DOHH2 (cell line): ENCODE measurements around the gene ZBTB7C.

Source experiments
- EZH2phosphoT487 ChIP-seq: fragments of 200-600 bp; sonication (generic); IDR thresholded peaks from 2 replicates; pipeline ENCODE4 v1.6.1; 2017; ENCODE audit warnings: borderline replicate concordance, mild to moderate bottlenecking, antibody characterized with exemption, low read length, moderate library complexity, mixed read lengths
- TF ChIP-seq, protein P1 (sequence below): fragments of 200-600 bp; sonication (generic); IDR thresholded peaks from one replicate; pipeline ENCODE4 v1.5.1; 2014; ENCODE audit warnings: antibody characterized with exemption, mild to moderate bottlenecking, low read depth, low read length; ENCODE audit not compliant: poor library complexity, severe bottlenecking

GRCh38 chr18:48399303-48400075 is 9.7 kb downstream of the ZBTB7C start:
- TF ChIP-seq, protein P1, sequence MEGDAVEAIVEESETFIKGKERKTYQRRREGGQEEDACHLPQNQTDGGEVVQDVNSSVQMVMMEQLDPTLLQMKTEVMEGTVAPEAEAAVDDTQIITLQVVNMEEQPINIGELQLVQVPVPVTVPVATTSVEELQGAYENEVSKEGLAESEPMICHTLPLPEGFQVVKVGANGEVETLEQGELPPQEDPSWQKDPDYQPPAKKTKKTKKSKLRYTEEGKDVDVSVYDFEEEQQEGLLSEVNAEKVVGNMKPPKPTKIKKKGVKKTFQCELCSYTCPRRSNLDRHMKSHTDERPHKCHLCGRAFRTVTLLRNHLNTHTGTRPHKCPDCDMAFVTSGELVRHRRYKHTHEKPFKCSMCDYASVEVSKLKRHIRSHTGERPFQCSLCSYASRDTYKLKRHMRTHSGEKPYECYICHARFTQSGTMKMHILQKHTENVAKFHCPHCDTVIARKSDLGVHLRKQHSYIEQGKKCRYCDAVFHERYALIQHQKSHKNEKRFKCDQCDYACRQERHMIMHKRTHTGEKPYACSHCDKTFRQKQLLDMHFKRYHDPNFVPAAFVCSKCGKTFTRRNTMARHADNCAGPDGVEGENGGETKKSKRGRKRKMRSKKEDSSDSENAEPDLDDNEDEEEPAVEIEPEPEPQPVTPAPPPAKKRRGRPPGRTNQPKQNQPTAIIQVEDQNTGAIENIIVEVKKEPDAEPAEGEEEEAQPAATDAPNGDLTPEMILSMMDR, result no peak
- no peak for TF ChIP-seq EZH2phosphoT487
